ENCODE measurements around the gene ARID1A.
"Not testable (repeated sequence)": the region's sequence is repeated elsewhere in the genome, so short reads cannot be mapped to it uniquely, and the experiment has no call there.

Gene ARID1A

GRCh38 chr1:26694638-26695355 lies 1.0 kb upstream of the ARID1A start:
- no peaks in the 10 kb centered on the region for H3K9me3 Mint-ChIP-seq
- peaks cover 36% of the 10 kb centered on the region for H3K4me1 Mint-ChIP-seq
- H3K36me3 Mint-ChIP-seq: peaks cover 3% of the 10 kb centered on the region
- peak overlapping the region; percentile 95 for H3K4me3 Mint-ChIP-seq
- no peaks in the 10 kb centered on the region for H3K27me3 Mint-ChIP-seq
- peak overlapping the region; percentile 88 for H3K27ac Mint-ChIP-seq

DNA sequence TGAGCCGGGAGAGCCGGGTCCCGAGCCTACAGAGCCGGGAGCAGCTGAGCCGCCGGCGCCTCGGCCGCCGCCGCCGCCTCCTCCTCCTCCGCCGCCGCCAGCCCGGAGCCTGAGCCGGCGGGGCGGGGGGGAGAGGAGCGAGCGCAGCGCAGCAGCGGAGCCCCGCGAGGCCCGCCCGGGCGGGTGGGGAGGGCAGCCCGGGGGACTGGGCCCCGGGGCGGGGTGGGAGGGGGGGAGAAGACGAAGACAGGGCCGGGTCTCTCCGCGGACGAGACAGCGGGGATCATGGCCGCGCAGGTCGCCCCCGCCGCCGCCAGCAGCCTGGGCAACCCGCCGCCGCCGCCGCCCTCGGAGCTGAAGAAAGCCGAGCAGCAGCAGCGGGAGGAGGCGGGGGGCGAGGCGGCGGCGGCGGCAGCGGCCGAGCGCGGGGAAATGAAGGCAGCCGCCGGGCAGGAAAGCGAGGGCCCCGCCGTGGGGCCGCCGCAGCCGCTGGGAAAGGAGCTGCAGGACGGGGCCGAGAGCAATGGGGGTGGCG lies 371 bp downstream of the ARID1A start:
- no peak overlapping the region for H3K27ac Mint-ChIP-seq
- no peaks in the 10 kb centered on the region for H3K9me3 Mint-ChIP-seq
- peaks cover 28% of the 10 kb centered on the region for H3K4me1 Mint-ChIP-seq
- peak overlapping the region; percentile 39 for H3K4me3 Mint-ChIP-seq
- no peaks in the 10 kb centered on the region for H3K27me3 Mint-ChIP-seq
- H3K36me3 Mint-ChIP-seq: peaks cover 10% of the 10 kb centered on the region

- Mint-ChIP-seq H3K27me3 (no peaks in the 10 kb centered on the region), H3K27ac (no peak overlapping the region), H3K9me3 (no peaks in the 10 kb centered on the region), H3K4me3 (peak overlapping the region; percentile 72), H3K4me1 (peaks cover 28% of the 10 kb centered on the region), H3K36me3 (peaks cover 10% of the 10 kb centered on the region)
These were observed 1.0 kb downstream of the ARID1A start for GRCh38 chr1:26696654-26697430.

DNA sequence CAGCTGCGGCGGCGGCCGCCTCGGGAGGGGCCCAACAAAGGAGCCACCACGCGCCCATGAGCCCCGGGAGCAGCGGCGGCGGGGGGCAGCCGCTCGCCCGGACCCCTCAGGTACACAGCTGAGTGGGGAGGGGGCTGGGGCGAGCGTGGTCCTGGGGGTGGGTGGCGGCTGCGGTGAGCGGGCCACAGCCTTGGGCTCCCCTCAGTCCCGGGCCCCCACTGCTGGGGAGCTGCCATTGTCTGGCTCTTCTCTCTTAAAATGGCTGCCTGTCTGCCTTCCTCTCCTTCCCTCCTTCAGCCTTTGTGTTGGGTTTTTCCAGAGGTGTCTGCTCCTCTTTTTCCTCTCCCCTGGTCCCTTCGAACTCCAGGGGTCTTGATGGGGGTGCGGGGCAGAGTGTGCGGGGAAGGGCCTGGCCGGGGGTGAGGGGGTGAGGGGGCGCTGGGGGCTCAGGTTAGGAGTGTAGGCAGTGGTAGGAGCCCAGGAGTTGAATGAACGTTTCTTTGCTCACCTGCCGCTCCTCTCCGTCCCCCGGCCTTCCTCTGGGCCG lies 1.7 kb downstream of the ARID1A start:
- H3K4me3 Mint-ChIP-seq: no peak overlapping the region
- no peak overlapping the region for H3K27ac Mint-ChIP-seq
- H3K4me1 Mint-ChIP-seq: peaks cover 25% of the 10 kb centered on the region
- peaks cover 10% of the 10 kb centered on the region for H3K36me3 Mint-ChIP-seq
- H3K9me3 Mint-ChIP-seq: no peaks in the 10 kb centered on the region
- no peaks in the 10 kb centered on the region for H3K27me3 Mint-ChIP-seq

GRCh38 chr1:26697978-26698849 lies 2.4 kb downstream of the ARID1A start:
- H3K4me3 Mint-ChIP-seq: no peak overlapping the region
- H3K9me3 Mint-ChIP-seq: no peaks in the 10 kb centered on the region

DNA sequence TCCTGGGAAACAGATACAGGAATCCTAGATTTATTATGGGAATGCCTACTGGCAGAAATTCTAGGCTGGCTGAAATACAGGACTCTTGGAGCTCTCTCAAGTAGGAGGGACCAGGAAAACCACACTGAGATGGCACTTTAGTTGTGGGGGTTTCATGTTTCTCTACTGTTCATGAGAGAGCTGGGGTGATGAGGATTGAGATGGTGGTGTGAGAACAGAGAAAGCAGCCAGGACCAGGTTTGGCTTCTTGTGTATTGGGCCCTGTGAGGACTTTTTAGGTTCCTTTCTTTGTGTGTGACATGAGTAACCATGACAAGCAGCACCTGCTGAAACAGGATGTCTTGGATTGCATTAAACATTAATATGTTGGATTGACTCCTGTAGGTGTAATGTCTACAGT lies 4.9 kb downstream of the ARID1A start:
- Mint-ChIP-seq H3K9me3 (no peaks in the 10 kb centered on the region), H3K27me3 (no peaks in the 10 kb centered on the region), H3K4me1 (peaks cover 9% of the 10 kb centered on the region), H3K27ac (no peak overlapping the region), H3K36me3 (peaks cover 12% of the 10 kb centered on the region), H3K4me3 (no peak overlapping the region)

More at GRCh38 chr1:26697978-26698849, 2.4 kb downstream of the ARID1A start:
- Mint-ChIP-seq H3K36me3 (peaks cover 10% of the 10 kb centered on the region), H3K27me3 (no peaks in the 10 kb centered on the region), H3K4me1 (peaks cover 18% of the 10 kb centered on the region), H3K27ac (no peak overlapping the region)

GRCh38 chr1:26701266-26701994 lies 5.6 kb downstream of the ARID1A start:
- no peak overlapping the region for H3K27ac Mint-ChIP-seq
- no peak overlapping the region for H3K4me3 Mint-ChIP-seq
- H3K9me3 Mint-ChIP-seq: no peaks in the 10 kb centered on the region
- no peaks in the 10 kb centered on the region for H3K27me3 Mint-ChIP-seq
- H3K36me3 Mint-ChIP-seq: peaks cover 12% of the 10 kb centered on the region
- H3K4me1 Mint-ChIP-seq: peaks cover 16% of the 10 kb centered on the region

DNA sequence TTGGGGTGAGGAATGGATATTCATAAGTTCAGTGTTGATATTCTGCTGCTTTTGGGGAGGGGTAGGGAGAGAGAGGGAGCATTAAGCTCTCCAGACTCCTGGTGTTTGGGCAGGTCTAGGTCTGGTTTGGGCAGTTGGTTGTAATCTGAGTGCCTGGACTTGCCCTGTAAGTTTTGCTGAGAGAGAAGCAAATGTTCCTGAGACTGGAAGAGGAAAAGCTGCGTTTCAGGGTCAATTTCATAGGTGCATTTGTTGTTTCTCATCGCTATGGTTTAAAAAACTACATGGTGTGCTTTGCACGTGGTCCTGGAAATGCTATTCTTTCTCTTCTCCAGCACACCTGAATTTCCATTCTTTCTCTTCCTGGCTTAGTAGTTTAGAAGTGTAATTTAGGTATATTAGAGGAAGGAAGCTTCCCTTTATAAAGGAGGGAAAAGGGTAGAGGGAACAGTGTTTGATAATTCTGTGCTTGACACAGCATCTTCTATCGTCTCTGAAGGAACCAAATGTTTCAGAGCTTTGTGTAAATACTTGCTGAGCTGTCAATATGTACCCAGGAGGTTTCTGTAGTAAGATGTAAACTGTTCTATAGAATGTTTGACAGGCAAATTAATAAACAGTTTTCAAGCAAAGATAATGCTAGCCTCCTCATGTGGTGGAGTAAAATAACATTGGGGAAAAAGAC lies 6.3 kb downstream of the ARID1A start:
- Mint-ChIP-seq H3K36me3 (peaks cover 12% of the 10 kb centered on the region), H3K4me1 (peaks cover 21% of the 10 kb centered on the region), H3K4me3 (no peak overlapping the region), H3K9me3 (no peaks in the 10 kb centered on the region), H3K27me3 (no peaks in the 10 kb centered on the region), H3K27ac (no peak overlapping the region)

DNA sequence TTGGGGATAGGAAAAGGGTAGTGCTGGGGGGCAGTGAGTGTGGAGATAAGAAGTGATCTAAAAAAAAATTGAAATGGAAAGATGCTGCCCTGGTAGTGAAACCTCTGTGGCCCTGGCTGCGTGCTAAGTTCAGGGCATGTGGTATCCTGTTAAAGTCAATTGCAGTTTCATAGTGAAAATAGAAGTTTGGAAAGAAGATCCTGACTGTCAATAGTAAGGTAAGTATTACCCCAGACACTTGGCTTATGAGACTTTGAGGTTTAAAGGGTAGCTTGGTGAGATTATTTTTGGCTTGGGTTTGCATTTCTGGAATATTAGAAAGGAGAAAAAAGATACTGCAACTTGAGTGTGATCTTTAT lies 6.8 kb downstream of the ARID1A start:
- Mint-ChIP-seq H3K9me3 (no peaks in the 10 kb centered on the region), H3K4me1 (peaks cover 26% of the 10 kb centered on the region), H3K27ac (no peak overlapping the region), H3K27me3 (no peaks in the 10 kb centered on the region), H3K4me3 (no peak overlapping the region), H3K36me3 (peaks cover 12% of the 10 kb centered on the region)

GRCh38 chr1:26703478-26703877 lies 7.7 kb downstream of the ARID1A start:
- Mint-ChIP-seq H3K4me3 (no peak overlapping the region), H3K27ac (no peak overlapping the region), H3K36me3 (peaks cover 12% of the 10 kb centered on the region), H3K27me3 (no peaks in the 10 kb centered on the region), H3K9me3 (no peaks in the 10 kb centered on the region), H3K4me1 (peaks cover 29% of the 10 kb centered on the region)

- no peaks in the 10 kb centered on the region for H3K9me3 Mint-ChIP-seq
- peaks cover 37% of the 10 kb centered on the region for H3K4me1 Mint-ChIP-seq
- peaks cover 13% of the 10 kb centered on the region for H3K36me3 Mint-ChIP-seq
- no peaks in the 10 kb centered on the region for H3K27me3 Mint-ChIP-seq
- peak overlapping the region; percentile 51 for H3K4me3 Mint-ChIP-seq
- H3K27ac Mint-ChIP-seq: peak overlapping the region; percentile 46
These were observed 8.8 kb downstream of the ARID1A start for GRCh38 chr1:26704629-26705028.

DNA sequence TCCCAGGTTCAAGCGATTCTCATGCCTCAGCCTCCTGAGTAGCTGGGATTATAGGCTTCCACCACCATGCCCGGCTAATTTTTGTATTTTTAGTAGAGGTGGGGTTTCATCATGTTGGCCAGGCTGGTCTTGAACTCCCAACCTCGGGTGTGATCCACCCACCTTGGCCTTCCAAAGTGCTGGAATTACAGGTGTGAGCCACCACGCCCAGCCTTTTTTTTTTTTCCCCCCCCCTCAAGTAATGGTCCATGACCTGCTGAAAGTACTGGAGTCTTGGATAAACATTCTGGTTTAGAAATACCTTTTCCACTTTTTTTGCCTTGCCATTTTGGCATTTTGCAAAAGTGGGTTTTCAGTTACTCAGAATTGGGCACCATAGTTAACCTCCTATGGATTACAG lies 9.4 kb downstream of the ARID1A start:
- not testable (repeated sequence) for H3K27me3 Mint-ChIP-seq, H3K27ac Mint-ChIP-seq, H3K9me3 Mint-ChIP-seq, H3K36me3 Mint-ChIP-seq
- H3K4me3 Mint-ChIP-seq: peak overlapping the region; percentile 53
- H3K4me1 Mint-ChIP-seq: peaks cover 37% of the 10 kb centered on the region

- peak overlapping the region; percentile 53 for H3K4me3 Mint-ChIP-seq
- H3K4me1 Mint-ChIP-seq: peaks cover 42% of the 10 kb centered on the region
- H3K9me3 Mint-ChIP-seq: no peaks in the 10 kb centered on the region
- no peaks in the 10 kb centered on the region for H3K27me3 Mint-ChIP-seq
- peak overlapping the region; percentile 75 for H3K27ac Mint-ChIP-seq
- H3K36me3 Mint-ChIP-seq: peaks cover 8% of the 10 kb centered on the region
These were observed 10.0 kb downstream of the ARID1A start for GRCh38 chr1:26705788-26706311.

DNA sequence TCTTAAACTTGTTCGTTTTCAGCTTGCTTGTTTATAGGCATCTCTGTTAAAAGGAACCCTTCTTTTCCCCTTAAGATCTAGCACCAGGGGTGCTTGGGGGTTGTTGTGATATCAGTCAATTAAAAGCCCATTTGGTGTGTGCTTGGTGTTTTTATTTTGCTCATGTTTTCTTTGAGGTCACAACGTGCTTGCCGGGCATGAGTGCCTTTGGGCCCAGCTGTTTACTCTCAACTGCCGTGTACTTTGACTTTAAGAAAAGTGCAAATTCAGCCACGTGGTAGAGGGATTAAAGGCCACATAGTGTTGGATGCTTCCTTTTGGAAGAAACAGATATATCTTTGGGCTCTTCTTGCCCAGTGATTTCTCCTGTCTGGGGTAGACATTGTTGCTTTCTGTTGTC lies 10.5 kb downstream of the ARID1A start:
- H3K27me3 Mint-ChIP-seq: no peaks in the 10 kb centered on the region
- peak overlapping the region; percentile 53 for H3K4me3 Mint-ChIP-seq
- H3K9me3 Mint-ChIP-seq: no peaks in the 10 kb centered on the region
- H3K27ac Mint-ChIP-seq: peak overlapping the region; percentile 75
- H3K36me3 Mint-ChIP-seq: peaks cover 7% of the 10 kb centered on the region
- H3K4me1 Mint-ChIP-seq: peaks cover 44% of the 10 kb centered on the region
